Measurements from ENCODE around the gene KCNJ8. TPM values are rescaled to one million over a fixed set of nuclear protein-coding genes. Genes with fewer than 3 reads are reported as not detected.
"Not testable (repeated sequence)": the region's sequence is repeated elsewhere in the genome, so short reads cannot be mapped to it uniquely, and the experiment has no call there.

Gene KCNJ8
- total RNA-seq, 1 donor from 2014 or later = 10.5 TPM

- DNase-seq (ENCODE audit: low spot score) = no peak
Measured at GRCh38 chr12:21786041-21786531, 11.6 kb upstream of the KCNJ8 start.

- DNase-seq (ENCODE audit: low spot score) = not testable (repeated sequence)
Measured at GRCh38 chr12:21782723-21783122, 8.2 kb upstream of the KCNJ8 start.

- no peak for DNase-seq (ENCODE audit: low spot score)
Measured at GRCh38 chr12:21780786-21781185, 6.3 kb upstream of the KCNJ8 start.

- DNase-seq (ENCODE audit: low spot score) = no peak
Measured at GRCh38 chr12:21776175-21776574, 1.7 kb upstream of the KCNJ8 start.

- DNase-seq (ENCODE audit: low spot score) = no peak
Measured at GRCh38 chr12:21775133-21775820, 771 bp upstream of the KCNJ8 start.

- DNase-seq (ENCODE audit: low spot score) = no peak
Measured at GRCh38 chr12:21773806-21774205, 700 bp downstream of the KCNJ8 start.

GRCh38 chr12:21773263-21773741 lies 1.2 kb downstream of the KCNJ8 start:
- peak; percentile 53 for DNase-seq (ENCODE audit: low spot score)

GRCh38 chr12:21771311-21771710 lies 3.2 kb downstream of the KCNJ8 start:
- DNase-seq (ENCODE audit: low spot score) = no peak

- DNase-seq (ENCODE audit: low spot score) = no peak
Measured at GRCh38 chr12:21769307-21769706, 5.2 kb downstream of the KCNJ8 start.

- DNase-seq (ENCODE audit: low spot score) = no peak
Measured at GRCh38 chr12:21766403-21766802, 8.1 kb downstream of the KCNJ8 start.

- DNase-seq (ENCODE audit: low spot score) = no peak
Measured at GRCh38 chr12:21764950-21765349, 9.6 kb downstream of the KCNJ8 start.

GRCh38 chr12:21764065-21764464 lies 10.4 kb downstream of the KCNJ8 start:
- DNase-seq (ENCODE audit: low spot score) = no peak

- no peak for DNase-seq (ENCODE audit: low spot score)
Measured at GRCh38 chr12:21763531-21763930, 11.0 kb downstream of the KCNJ8 start.

GRCh38 chr12:21759737-21760136 lies 14.8 kb downstream of the KCNJ8 start:
- DNase-seq (ENCODE audit: low spot score) = no peak

- no peak for DNase-seq (ENCODE audit: low spot score)
Measured at GRCh38 chr12:21757735-21758134, 16.8 kb downstream of the KCNJ8 start.

GRCh38 chr12:21756699-21757098 lies 17.8 kb downstream of the KCNJ8 start:
- no peak for DNase-seq (ENCODE audit: low spot score)

GRCh38 chr12:21751517-21751916 lies 23.0 kb downstream of the KCNJ8 start:
- no peak for DNase-seq (ENCODE audit: low spot score)

GRCh38 chr12:21745258-21745657 lies 29.2 kb downstream of the KCNJ8 start:
- DNase-seq (ENCODE audit: low spot score) = no peak

GRCh38 chr12:21731144-21731543 lies 43.4 kb downstream of the KCNJ8 start:
- no peak for DNase-seq (ENCODE audit: low spot score)

GRCh38 chr12:21725731-21726130 lies 48.8 kb downstream of the KCNJ8 start:
- no peak for DNase-seq (ENCODE audit: low spot score)

- no peak for DNase-seq (ENCODE audit: low spot score)
Measured at GRCh38 chr12:21718944-21719650, 55.4 kb downstream of the KCNJ8 start.

- no peak for DNase-seq (ENCODE audit: low spot score)
Measured at GRCh38 chr12:21718403-21718802, 56.1 kb downstream of the KCNJ8 start.

GRCh38 chr12:21717767-21718166 lies 56.7 kb downstream of the KCNJ8 start:
- no peak for DNase-seq (ENCODE audit: low spot score)

Data from ureter (tissue), 1 donor.